Gastrocnemius medialis (tissue), 4 donors: ENCODE results near the gene ANKRD11.

Experiments used
- CTCF ChIP-seq, 5 experiments: fragments of 450-650 bp in 3 of 5; fragments of 200-600 bp in 2 of 5; sonication (generic) in 2 of 5; IDR thresholded peaks in 4 of 5; conservative IDR thresholded peaks in 1 of 5; 1 replicate in 4 of 5; 2 replicates in 1 of 5; pipeline ENCODE4 v1.5.1; 2016 to 2019; ENCODE audit warnings: antibody characterized with exemption in 5 of 5, mild to moderate bottlenecking in 3 of 5, moderate library complexity in 3 of 5
- POLR2A ChIP-seq, 2 donors: fragments of 450-650 bp; IDR thresholded peaks; one replicate each; pipeline ENCODE4 v1.6.1; 2017; ENCODE audit warnings: antibody characterized with exemption in 2 of 2, mild to moderate bottlenecking in 2 of 2, moderate library complexity in 2 of 2

GRCh38 chr16:89453501-89454321 lies 36.6 kb downstream of the ANKRD11 start:
- TF ChIP-seq POLR2A (IDR thresholded peaks at IDR 0.05) (no peak), CTCF (IDR thresholded peaks at IDR 0.05 in 4 of 5, conservative IDR thresholded peaks at IDR 0.05 in 1 of 5) (peak in 3 of 5 experiments; percentile 26 to 31 (median 28))
